ENCODE data around the gene FXYD6. TPM values are rescaled to one million over a fixed set of nuclear protein-coding genes. Genes with fewer than 3 reads are reported as not detected.

FXYD6 gene
- total and polyA plus RNA-seq, 9 of the 15 experiments (the other 6 are each of a cell fraction or from before 2014, with no cell fraction given), result 0.07 to 0.35 TPM; not detected in 7

GRCh38 chr11:117909611-117910382, 33.3 kb upstream of the FXYD6 start (continued):
- TF ChIP-seq HNRNPUL1 (IDR thresholded peaks at IDR 0.05; ENCODE audit: low read length) (no peak), ZNF165 (CRISPR knock-in tag; IDR thresholded peaks at IDR 0.05; ENCODE audit: borderline replicate concordance) (no peak), ZNF696 (CRISPR knock-in tag; conservative IDR thresholded peaks at IDR 0.05) (no peak), MLX (CRISPR knock-in tag; conservative IDR thresholded peaks at IDR 0.05) (no peak), NR2F6 (CRISPR knock-in tag; IDR thresholded peaks at IDR 0.05) (no peak), ZNF76 (CRISPR knock-in tag; IDR thresholded peaks at IDR 0.05; ENCODE audit: borderline replicate concordance) (no peak), GABPA (tag; conservative IDR thresholded peaks at IDR 0.05; ENCODE audit: low read depth) (no peak), AFF4 (CRISPR knock-in tag; IDR thresholded peaks at IDR 0.05) (no peak), SMARCC2 (IDR thresholded peaks at IDR 0.05; ENCODE audit: low read depth) (no peak), USF1 (CRISPR knock-in tag; IDR thresholded peaks at IDR 0.05) (no peak; the same call in 1 of the 2 replicates), MNT (conservative IDR thresholded peaks at IDR 0.05) (peak in 1 of 2 experiments; percentile 64; a peak in 2 of 4 replicates), SAFB2 (IDR thresholded peaks at IDR 0.05; ENCODE audit: borderline replicate concordance, low read depth, low read length, severe bottlenecking) (no peak), ZNF75A (CRISPR knock-in tag; IDR thresholded peaks at IDR 0.05) (no peak), LEF1 (IDR thresholded peaks at IDR 0.05) (no peak), DEAF1 (CRISPR knock-in tag; IDR thresholded peaks at IDR 0.05) (no peak), DMBX1 (CRISPR knock-in tag; IDR thresholded peaks at IDR 0.05; ENCODE audit: borderline replicate concordance) (no peak), RAD51 (IDR thresholded peaks at IDR 0.05; ENCODE audit: borderline replicate concordance, low read depth) (no peak)

All from K562 (cell line).